ENCODE data around the gene TCN2.
"Not testable (repeated sequence)": the region's sequence is repeated elsewhere in the genome, so short reads cannot be mapped to it uniquely, and the experiment has no call there.

TCN2 gene

DNA sequence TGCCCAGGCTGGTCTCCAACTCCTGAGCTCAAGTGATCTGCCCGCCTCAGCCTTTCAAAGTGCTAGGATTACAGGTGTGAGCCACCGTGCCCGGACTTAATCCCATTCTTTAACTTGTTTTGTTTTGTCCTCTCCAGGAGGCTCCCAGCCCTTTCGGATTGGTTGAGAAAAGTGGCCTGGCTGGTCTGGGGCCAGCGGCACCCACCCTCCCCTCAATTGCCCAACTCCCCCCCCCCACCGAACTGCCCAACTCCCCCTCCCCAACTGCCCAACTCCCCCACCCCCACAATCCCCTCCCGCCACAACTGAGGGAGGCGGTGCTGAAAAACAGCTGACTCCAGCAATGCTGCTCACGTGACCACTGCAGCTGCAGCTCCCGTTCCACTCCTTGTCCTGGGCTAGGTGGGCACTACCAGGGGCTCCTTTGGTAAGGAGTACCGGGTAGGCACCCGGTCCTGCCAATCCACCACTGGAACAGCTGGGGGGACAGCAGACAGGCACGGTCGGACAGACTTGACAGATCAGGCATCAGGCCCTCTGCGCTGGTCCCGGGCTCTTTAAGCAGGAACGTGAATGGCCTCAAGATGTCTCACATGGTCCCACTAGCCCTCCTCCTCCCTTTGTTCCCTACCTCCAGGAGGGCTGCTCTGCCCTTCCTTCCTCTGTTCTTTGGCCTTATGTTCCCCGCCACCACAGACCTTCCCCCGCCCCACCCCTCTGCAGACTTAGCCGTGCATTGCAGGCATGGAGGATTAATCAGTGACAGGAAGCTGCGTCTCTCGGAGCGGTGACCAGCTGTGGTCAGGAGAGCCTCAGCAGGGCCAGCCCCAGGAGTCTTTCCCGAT is at the start of gene TCN2:
TSS of gene TCN2 (plus strand) at position 720 of the 845 bp plus-strand sequence. CDS start 158 bp downstream, outside the sequence.
- Mint-ChIP-seq H3K36me3 (ENCODE audit: low read depth) (no peaks in the 10 kb centered on the region), H3K27ac (no peak within 1 kb of the TSS), H3K4me3 (peak within 1 kb of the TSS; percentile 57), H3K9me3 (no peaks in the 10 kb centered on the region), H3K4me1 (peaks cover 41% of the 10 kb centered on the region), H3K27me3 (peaks cover 8% of the 10 kb centered on the region)
- ATAC-seq (peak; percentile 69), DNase-seq (peak; percentile 48)

DNA sequence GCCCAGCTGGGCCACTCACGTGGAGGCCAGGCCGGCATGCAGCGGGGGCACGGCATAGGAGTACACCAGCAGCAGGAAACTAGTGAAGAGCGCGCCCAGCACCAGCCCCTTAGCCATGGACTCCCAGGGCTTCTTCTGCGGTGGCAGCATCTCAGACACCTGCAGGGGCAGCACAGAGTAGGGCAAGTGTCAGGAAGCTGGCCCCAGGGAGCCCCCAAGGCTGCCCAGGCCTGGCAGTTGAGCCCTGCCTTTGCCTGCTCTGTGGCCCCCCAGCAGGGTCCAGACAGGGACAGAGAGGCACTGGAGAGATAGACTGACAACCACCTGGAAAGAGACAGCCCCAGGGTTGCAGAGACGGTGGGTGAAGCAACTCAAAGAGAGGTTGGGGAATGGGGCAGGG is 49.7 kb upstream of the TCN2 start:
- Mint-ChIP-seq H3K27me3 (no peaks in the 10 kb centered on the region), H3K4me1 (no peaks in the 10 kb centered on the region), H3K36me3 (ENCODE audit: low read depth) (no peaks in the 10 kb centered on the region), H3K27ac (no peak overlapping the region), H3K9me3 (no peaks in the 10 kb centered on the region), H3K4me3 (no peak overlapping the region)
- DNase-seq (no peak), ATAC-seq (no peak)

DNA sequence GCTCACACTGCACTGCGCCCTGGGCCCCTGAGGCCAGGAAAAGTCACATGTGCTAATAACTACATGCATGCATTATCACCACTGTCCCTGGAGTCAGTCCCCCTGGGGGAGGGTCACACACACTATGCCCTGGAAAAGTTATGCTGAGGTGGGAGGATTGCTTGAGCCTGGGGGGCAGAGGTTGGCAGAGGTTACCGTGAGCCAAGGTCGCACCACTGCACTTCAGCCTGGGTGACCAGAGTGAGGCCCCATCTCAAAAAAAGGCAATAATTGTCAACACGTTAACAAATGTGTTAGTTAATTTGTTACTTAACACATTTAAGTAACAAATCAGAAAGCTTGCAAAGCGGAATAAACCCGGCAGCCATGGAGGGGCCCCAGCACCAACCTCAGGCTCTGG is 47.1 kb upstream of the TCN2 start:
- Mint-ChIP-seq H3K4me3 (no peak overlapping the region), H3K36me3 (ENCODE audit: low read depth) (no peaks in the 10 kb centered on the region), H3K27me3 (no peaks in the 10 kb centered on the region), H3K4me1 (no peaks in the 10 kb centered on the region), H3K9me3 (no peaks in the 10 kb centered on the region), H3K27ac (no peak overlapping the region)
- no peak for ATAC-seq
- no peak for DNase-seq

DNA sequence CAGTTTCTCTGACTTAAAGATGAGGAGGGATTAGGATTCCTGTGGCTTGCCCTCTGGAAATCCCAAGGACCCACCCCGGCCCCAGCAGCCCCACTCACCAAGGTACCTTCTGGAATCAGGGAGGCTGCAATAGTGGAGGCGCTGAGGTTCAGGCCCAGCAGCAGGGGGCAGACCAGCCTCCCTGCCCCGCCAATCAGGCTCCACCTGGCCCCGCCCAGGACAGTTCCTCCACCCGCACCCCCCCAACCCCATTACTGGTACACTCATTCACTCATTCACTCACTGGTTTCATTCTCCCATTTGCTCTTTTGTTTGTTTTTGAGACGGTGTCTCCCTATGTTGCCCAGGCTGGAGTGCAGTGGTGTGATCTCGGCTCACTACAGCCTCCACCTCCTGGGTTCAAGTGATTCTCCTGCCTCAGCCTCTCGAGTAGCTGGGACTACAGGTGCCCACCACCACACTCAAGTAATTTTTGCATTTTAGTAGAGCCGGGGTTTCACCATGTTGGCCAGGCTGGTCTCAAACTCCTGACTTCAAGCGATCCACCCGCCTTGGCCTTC is 46.3 kb upstream of the TCN2 start:
- not testable (repeated sequence) for H3K4me1 Mint-ChIP-seq; H3K9me3 Mint-ChIP-seq; DNase-seq; H3K4me3 Mint-ChIP-seq; H3K27me3 Mint-ChIP-seq; H3K27ac Mint-ChIP-seq; H3K36me3 Mint-ChIP-seq (ENCODE audit: low read depth)
- peak; percentile 50 for ATAC-seq

DNA sequence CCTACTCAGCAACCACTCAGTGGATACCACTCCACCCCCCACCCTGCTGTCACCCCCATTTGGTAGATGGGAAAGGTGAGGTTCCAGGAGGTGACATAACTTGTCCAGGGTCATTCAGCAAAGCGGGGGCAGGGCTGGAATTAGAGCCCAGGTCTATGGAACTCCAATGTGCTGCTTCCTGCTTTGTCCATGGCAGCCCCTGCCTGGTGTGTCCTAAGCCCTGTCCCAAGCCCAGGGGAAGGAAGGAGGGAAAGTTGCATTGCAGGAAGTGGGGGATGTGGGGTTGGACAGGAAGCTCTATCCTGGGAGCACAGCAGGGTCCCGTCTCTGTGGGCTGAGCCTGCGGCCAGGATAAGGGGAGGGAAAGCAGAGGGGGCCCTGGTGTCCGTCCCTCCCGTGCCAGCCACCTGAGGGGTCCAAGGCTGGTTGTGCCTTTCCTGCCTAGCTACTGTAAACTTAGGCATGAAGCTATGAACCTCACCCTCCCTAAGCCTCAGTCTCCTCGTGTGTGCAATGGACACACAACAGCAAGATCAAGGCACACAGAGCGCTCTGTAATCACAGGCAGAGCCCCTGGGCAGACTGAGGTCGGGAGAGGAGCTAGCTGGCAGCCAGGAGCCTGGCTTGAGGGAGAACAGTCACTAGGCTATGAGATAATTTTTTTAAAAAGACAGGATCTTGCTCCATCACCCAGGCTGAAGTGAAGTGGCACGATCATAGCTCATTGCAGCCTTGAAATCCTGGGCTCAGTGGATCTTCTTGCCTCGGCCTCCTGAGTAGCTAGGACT is 45.4 kb upstream of the TCN2 start:
- H3K4me3 Mint-ChIP-seq, result no peak overlapping the region
- DNase-seq (no peak), ATAC-seq (no peak)
- no peak overlapping the region for H3K27ac Mint-ChIP-seq
- no peaks in the 10 kb centered on the region for H3K9me3 Mint-ChIP-seq
- no peaks in the 10 kb centered on the region for H3K4me1 Mint-ChIP-seq
- H3K27me3 Mint-ChIP-seq, result no peaks in the 10 kb centered on the region
- no peaks in the 10 kb centered on the region for H3K36me3 Mint-ChIP-seq (ENCODE audit: low read depth)

DNA sequence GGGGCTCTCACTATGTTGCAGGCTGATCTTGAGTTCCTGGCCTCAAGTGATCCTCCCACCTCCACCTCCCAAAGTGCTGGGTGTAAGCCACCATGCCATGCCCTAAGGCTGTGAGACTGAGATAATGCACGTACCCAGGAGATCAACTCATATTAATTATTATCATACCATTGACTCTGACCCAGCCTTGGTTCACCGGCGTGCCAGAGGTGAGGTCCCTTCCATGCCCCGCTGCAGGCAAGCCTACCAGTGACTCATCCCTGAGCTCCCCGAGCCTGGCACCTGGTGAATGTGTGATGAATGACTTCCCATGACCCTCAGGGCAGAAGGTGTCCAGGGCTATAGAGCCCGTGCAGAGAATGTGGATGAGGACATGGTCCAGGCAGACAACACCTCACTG is 44.6 kb upstream of the TCN2 start:
- Mint-ChIP-seq H3K9me3 (no peaks in the 10 kb centered on the region), H3K27me3 (no peaks in the 10 kb centered on the region), H3K4me3 (no peak overlapping the region), H3K36me3 (ENCODE audit: low read depth) (no peaks in the 10 kb centered on the region), H3K27ac (no peak overlapping the region), H3K4me1 (no peaks in the 10 kb centered on the region)
- DNase-seq (no peak), ATAC-seq (no peak)

DNA sequence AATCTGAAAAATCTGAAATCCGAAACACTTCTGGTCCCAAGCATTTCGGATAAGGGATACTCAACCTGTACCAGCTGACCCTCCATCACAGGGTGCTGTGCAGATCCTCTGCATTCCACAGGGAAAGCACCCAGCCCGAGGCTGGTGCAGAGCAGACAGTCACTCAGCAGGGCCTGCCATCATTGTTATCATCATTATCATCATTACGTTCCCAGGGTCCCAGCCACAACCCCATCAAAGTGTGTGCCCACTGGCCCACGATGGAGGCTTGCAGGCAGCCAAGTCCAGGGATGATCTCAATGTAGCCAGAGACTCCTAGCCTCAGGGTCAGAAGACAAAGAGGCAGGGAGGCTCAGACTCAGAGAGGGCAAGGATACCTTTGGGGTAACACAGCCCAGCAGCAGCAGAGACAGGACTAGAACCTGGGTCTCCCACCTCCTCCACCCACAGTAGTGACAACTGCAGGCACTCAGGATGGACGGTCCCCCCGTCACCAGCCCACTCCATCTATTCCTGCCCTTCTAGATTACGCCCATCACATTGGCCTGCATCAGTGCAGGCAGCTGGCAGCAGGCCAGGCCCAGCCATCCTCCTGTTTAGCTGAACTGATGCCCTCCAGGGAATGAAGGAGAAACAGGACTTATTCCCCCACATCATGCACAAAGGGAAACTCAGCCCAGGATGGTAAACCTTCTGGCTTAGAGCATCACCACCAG is 42.8 kb upstream of the TCN2 start:
- ATAC-seq, result no peak
- Mint-ChIP-seq H3K4me3 (no peak overlapping the region), H3K9me3 (no peaks in the 10 kb centered on the region), H3K4me1 (no peaks in the 10 kb centered on the region), H3K27ac (no peak overlapping the region), H3K27me3 (no peaks in the 10 kb centered on the region), H3K36me3 (ENCODE audit: low read depth) (no peaks in the 10 kb centered on the region)
- DNase-seq, result no peak

DNA sequence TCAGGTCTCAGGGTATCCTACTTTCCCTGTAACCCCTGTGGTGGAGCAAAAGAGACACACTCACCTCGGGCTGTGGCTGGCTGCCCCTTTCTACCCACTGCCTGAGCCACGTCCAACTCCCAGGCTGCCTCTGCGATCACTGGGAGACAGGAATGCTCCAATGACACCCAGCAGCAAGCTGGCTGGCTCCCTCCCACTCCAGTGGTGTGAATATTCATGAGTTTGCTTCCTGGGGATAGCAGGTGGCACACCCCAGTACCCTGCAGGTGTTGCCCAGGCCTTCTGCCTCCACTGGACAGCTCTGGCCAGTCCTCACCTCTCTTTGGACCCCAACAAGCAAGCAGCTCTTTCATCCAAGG is 42.2 kb upstream of the TCN2 start:
- H3K4me1 Mint-ChIP-seq, result no peaks in the 10 kb centered on the region
- no peaks in the 10 kb centered on the region for H3K9me3 Mint-ChIP-seq
- DNase-seq (no peak), ATAC-seq (no peak)
- H3K36me3 Mint-ChIP-seq (ENCODE audit: low read depth), result no peaks in the 10 kb centered on the region
- H3K4me3 Mint-ChIP-seq, result no peak overlapping the region
- no peaks in the 10 kb centered on the region for H3K27me3 Mint-ChIP-seq
- H3K27ac Mint-ChIP-seq, result no peak overlapping the region

DNA sequence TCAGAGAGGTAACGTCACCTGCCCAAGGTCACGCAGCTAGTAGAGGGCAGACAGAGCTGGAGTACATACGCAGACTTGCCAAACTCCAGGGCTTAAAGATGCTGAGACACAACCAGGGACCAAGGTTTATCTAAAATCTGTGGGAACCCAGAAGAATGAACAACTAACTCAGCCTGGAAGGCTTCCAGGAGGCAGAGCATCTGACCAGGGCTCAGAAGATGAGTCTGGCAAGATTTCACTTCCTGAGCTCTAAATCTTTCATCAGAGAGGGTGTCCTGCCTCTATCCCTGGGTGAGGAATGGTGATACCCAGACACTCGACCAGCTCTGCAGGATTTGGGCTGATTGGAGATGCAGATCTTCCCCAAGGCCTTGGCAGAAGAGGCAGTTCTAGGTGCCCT is 41.6 kb upstream of the TCN2 start:
- Mint-ChIP-seq H3K27ac (no peak overlapping the region), H3K27me3 (no peaks in the 10 kb centered on the region), H3K4me1 (no peaks in the 10 kb centered on the region), H3K9me3 (no peaks in the 10 kb centered on the region), H3K4me3 (no peak overlapping the region), H3K36me3 (ENCODE audit: low read depth) (no peaks in the 10 kb centered on the region)
- DNase-seq (no peak), ATAC-seq (peak; percentile 10)

DNA sequence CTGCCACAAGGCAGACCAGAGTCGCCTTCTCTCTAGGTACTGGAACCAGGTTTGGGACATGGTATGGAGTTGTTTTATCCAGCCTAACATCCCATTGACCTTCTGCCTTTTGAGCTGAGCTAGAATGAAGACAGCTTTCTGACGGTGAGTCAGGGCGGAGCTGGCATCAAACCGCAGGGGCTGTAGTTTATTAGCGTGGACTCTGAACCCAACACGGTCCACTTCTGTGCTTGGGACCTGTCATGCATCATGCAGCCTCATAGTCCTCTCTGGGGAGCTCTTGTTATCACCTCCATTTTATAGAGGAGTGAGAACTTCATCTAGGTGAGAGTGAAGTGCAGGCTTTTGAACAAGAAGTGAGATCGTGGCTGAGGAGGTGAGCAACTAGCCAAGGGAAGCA is 40.8 kb upstream of the TCN2 start:
- Mint-ChIP-seq H3K36me3 (ENCODE audit: low read depth) (no peaks in the 10 kb centered on the region), H3K9me3 (no peaks in the 10 kb centered on the region), H3K27me3 (no peaks in the 10 kb centered on the region), H3K4me1 (no peaks in the 10 kb centered on the region), H3K27ac (no peak overlapping the region), H3K4me3 (no peak overlapping the region)
- ATAC-seq (no peak), DNase-seq (no peak)

DNA sequence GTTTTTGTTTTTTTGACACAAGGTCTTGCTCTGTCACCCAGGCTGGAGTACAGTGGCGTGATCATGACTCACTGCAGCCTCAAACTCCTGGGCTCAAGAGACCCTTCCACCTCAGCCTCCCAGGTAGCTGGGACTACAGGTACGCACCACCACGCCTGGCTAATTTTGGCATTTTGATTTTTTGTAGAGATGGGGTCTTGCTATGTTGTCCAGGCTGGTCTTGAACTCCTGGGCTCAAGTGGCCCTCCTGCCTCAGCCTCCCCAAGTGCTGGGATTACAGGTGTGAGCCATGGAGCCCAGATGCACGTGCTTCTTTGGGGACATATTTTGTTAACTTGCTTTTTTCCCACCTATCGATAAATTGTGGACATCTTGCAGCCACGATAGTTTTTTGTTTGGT is 39.7 kb upstream of the TCN2 start:
- not testable (repeated sequence) for H3K36me3 Mint-ChIP-seq (ENCODE audit: low read depth); ATAC-seq; H3K4me3 Mint-ChIP-seq; H3K27me3 Mint-ChIP-seq; H3K27ac Mint-ChIP-seq; DNase-seq; H3K9me3 Mint-ChIP-seq; H3K4me1 Mint-ChIP-seq

DNA sequence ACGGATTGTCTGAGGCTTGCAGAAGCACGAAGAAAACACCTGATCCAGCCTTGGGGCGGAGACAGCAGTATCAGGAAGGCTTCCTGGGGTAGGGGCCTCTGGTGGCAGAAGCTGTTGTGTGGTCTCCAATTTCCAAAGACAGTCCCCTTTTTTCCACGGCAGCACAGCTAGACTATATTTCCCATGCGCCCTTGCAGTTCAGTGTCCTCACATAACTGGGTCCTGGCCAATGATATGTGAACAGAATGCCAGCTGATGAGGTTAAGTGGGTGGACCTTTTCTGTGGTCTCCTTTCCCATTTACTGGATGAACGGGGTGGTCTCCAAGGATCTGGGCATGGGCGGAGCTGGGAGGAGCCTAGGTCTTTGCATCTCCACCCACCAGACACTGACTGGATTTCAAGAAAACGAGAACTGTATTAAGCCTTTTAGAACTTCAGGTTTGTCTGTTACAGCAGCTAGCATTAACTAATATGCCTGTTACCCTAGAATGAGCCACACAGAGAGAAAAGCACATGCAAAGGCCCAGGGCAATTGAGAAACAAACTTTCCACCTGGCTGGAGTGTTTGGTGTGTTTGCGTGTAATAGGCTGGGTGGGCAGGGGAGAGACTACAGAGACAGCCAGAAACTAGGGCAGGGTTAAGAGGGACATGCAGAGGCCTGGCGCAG is 38.7 kb upstream of the TCN2 start:
- ATAC-seq (no peak), DNase-seq (no peak)
- Mint-ChIP-seq H3K4me1 (no peaks in the 10 kb centered on the region), H3K27ac (no peak overlapping the region), H3K4me3 (no peak overlapping the region), H3K27me3 (no peaks in the 10 kb centered on the region), H3K9me3 (no peaks in the 10 kb centered on the region), H3K36me3 (ENCODE audit: low read depth) (no peaks in the 10 kb centered on the region)

DNA sequence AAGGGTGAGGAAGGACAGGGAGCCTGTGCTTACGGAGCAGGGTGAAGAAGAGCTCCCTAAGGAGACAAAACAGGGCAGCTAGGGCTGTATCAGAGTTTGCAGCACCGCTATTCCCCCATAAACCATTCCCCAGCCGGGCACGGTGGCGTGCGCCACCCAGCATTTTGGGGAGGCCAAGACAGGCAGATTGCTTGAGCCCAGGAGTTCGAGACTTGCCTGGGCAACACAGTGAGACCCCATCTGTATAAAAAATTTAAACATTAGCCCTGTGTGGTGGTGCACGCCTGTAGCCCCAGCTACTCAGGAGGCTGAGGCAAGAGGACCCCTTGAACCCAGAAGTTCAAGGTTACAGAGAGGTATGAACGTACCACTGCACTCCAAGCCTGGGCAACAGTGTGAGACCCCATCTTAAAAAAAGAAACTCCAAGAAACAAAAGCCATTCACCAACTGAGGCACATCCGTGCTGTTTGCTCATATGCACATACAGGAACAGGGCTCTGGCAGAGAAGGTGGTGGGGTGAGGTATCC is 37.2 kb upstream of the TCN2 start:
- no peak for DNase-seq
- no peaks in the 10 kb centered on the region for H3K4me1 Mint-ChIP-seq
- no peak overlapping the region for H3K27ac Mint-ChIP-seq
- H3K27me3 Mint-ChIP-seq, result no peaks in the 10 kb centered on the region
- H3K9me3 Mint-ChIP-seq, result no peaks in the 10 kb centered on the region
- H3K36me3 Mint-ChIP-seq (ENCODE audit: low read depth), result no peaks in the 10 kb centered on the region
- H3K4me3 Mint-ChIP-seq, result no peak overlapping the region
- no peak for ATAC-seq

DNA sequence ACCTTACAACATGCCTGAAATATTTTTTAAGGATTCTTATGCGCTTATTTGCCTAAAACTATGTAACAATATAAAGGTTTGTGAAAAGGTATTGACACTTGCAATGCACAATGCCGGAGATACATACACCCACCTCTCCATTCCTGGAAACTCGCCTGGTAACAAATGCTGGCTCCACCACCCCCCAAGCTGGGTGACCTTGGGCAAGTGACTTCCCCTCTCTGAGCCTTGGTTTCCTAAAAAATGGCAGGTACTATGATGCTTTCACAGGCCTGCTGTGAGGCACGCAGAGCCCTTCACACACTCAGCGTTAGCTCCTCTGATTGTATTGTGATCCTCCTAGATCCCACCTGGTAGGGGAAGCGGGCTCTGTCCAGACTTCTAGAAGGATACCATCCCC is 34.8 kb upstream of the TCN2 start:
- Mint-ChIP-seq H3K27ac (no peak overlapping the region), H3K36me3 (ENCODE audit: low read depth) (peaks cover 15% of the 10 kb centered on the region), H3K4me1 (no peaks in the 10 kb centered on the region), H3K4me3 (no peak overlapping the region), H3K9me3 (no peaks in the 10 kb centered on the region), H3K27me3 (no peaks in the 10 kb centered on the region)
- ATAC-seq, result no peak
- DNase-seq, result no peak

Measured in activated naive CD8-positive, alpha-beta T cell treated with anti-CD3 and anti-CD28 coated beads, Interleukin-2, amount 50 U/mL, for 24 hours (primary cell).